Astrocyte of the cerebellum (primary cell): ENCODE measurements around the gene NCCRP1.

Experiments
- DNase-seq: peaks from one replicate; pipeline ENCODE4 v3.0.0-alpha.2; 2011; ENCODE audit warnings: low read depth
- H3K4me3 ChIP-seq: 2 replicates; pipeline ENCODE4 v1.5.1; 2011; ENCODE audit warnings: mild to moderate bottlenecking, low read depth, low read length, moderate library complexity
- in situ Hi-C: cut with HindIII; loops from 2 replicates; pipeline ENCODE4 v1.10.0; 2017; ENCODE audit warnings: low sequenced_read_pairs
- TF ChIP-seq, protein P1 (sequence below): IDR thresholded peaks from 2 replicates; pipeline ENCODE4 v1.5.1; 2012; ENCODE audit warnings: low read length, low read depth, moderate library complexity, mild to moderate bottlenecking; ENCODE audit errors: missing control alignments

NCCRP1 gene

GRCh38 chr19:39202998-39203355, 6.2 kb downstream of the NCCRP1 start:
- in situ Hi-C loops, result no loop called here
- no peak for DNase-seq
- no peak overlapping the region for H3K4me3 ChIP-seq
- TF ChIP-seq, protein P1, sequence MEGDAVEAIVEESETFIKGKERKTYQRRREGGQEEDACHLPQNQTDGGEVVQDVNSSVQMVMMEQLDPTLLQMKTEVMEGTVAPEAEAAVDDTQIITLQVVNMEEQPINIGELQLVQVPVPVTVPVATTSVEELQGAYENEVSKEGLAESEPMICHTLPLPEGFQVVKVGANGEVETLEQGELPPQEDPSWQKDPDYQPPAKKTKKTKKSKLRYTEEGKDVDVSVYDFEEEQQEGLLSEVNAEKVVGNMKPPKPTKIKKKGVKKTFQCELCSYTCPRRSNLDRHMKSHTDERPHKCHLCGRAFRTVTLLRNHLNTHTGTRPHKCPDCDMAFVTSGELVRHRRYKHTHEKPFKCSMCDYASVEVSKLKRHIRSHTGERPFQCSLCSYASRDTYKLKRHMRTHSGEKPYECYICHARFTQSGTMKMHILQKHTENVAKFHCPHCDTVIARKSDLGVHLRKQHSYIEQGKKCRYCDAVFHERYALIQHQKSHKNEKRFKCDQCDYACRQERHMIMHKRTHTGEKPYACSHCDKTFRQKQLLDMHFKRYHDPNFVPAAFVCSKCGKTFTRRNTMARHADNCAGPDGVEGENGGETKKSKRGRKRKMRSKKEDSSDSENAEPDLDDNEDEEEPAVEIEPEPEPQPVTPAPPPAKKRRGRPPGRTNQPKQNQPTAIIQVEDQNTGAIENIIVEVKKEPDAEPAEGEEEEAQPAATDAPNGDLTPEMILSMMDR, result no peak

GRCh38 chr19:39203372-39204341, 6.9 kb downstream of the NCCRP1 start, which contains the start of gene SYCN:
Gene SYCN, minus strand, starts transcription at chr19:39204263. Its CDS starts 9 bp downstream, at chr19:39204254.
- in situ Hi-C loops, result no loop called here
- TF ChIP-seq, protein P1, result no peak
- no peak within 1 kb of the TSS for H3K4me3 ChIP-seq
- no peak for DNase-seq

- in situ Hi-C loops, result no loop called here
- no peak overlapping the region for H3K4me3 ChIP-seq
- TF ChIP-seq, protein P1, result no peak
- DNase-seq, result no peak
Measured at GRCh38 chr19:39205449-39205764, 8.6 kb downstream of the NCCRP1 start.

- DNase-seq, result no peak
- TF ChIP-seq, protein P1, result no peak
- no peak overlapping the region for H3K4me3 ChIP-seq
- in situ Hi-C loops, result no loop called here
Measured at GRCh38 chr19:39206122-39206521, 9.4 kb downstream of the NCCRP1 start.

GRCh38 chr19:39207293-39207836, 10.6 kb downstream of the NCCRP1 start:
- TF ChIP-seq, protein P1, result no peak
- DNase-seq, result no peak
- H3K4me3 ChIP-seq, result no peak overlapping the region
- in situ Hi-C loops, result no loop called here

- no peak overlapping the region for H3K4me3 ChIP-seq
- TF ChIP-seq, protein P1, result no peak
- in situ Hi-C loops, result no loop called here
- no peak for DNase-seq
Measured at GRCh38 chr19:39208175-39208795, 11.5 kb downstream of the NCCRP1 start.
